Breast epithelium (tissue), 4 donors: ENCODE data around the gene EHD3. TPM values are rescaled to one million over a fixed set of nuclear protein-coding genes. Genes with fewer than 3 reads are reported as not detected.

ENCODE experiments used
- DNase-seq, 2 donors: peaks; one replicate each; pipeline ENCODE4 v3.0.0-alpha.2; 2019; ENCODE audit warnings: low spot score in 2 of 2
- H3K27ac ChIP-seq, 2 donors: fragments of 200-600 bp; sonication (generic) in 1 of 2; one replicate each; pipeline ENCODE4 v1.5.1; 2016 to 2019; ENCODE audit warnings: mild to moderate bottlenecking in 1 of 2
- H3K27me3 ChIP-seq, 2 donors: fragments of 200-600 bp; sonication (generic) in 1 of 2; one replicate each; pipeline versions ENCODE4 v1.5.1 to v1.6.0; 2017 to 2019; ENCODE audit warnings: control low read depth in 1 of 2, mild to moderate bottlenecking in 1 of 2
- H3K36me3 ChIP-seq: fragments of 200-600 bp; one replicate; pipeline ENCODE4 v1.5.1; 2019
- H3K4me1 ChIP-seq, 2 donors: fragments of 200-600 bp; sonication (generic); one replicate each; pipeline ENCODE4 v1.5.1; 2016 to 2019; ENCODE audit warnings: control low read depth in 1 of 2
- H3K4me3 ChIP-seq, 3 donors: fragments of 200-600 bp; sonication (generic); 1 replicate in 2 of 3; 2 replicates in 1 of 3; pipeline ENCODE4 v1.5.1; 2016 to 2019; ENCODE audit warnings: mild to moderate bottlenecking in 3 of 3, moderate library complexity in 2 of 3
- H3K9me3 ChIP-seq, 2 donors: fragments of 200-600 bp; sonication (generic) in 1 of 2; one replicate each; pipeline ENCODE4 v1.5.1; 2016 to 2019; ENCODE audit warnings: control low read depth in 1 of 2
- POLR2A ChIP-seq: fragments of 450-650 bp; IDR thresholded peaks from one replicate; pipeline ENCODE4 v1.6.1; 2016; ENCODE audit warnings: antibody characterized with exemption, mild to moderate bottlenecking, moderate library complexity
- POLR2AphosphoS5 ChIP-seq, 3 donors: sonication (generic); formaldehyde crosslinking; IDR thresholded peaks; one replicate each; pipeline ENCODE4 v1.6.1; 2017; ENCODE audit warnings: antibody characterized with exemption in 3 of 3
- intact Hi-C: fragments of 100-400 bp; cut with DNase I; formaldehyde crosslinking; loops from one replicate; pipeline ENCODE4 v1.15.1; 2023; ENCODE audit warnings: low total_unique reads
- total RNA-seq, 3 donors: library from RNA; depleted of rRNA; stranded (reverse); fragments of >200 nt; gene quantifications; one replicate each; pipeline ENCODE4 v1.1.0, GENCODE V29; 2016
- TF ChIP-seq, protein P1 (sequence below), 3 donors: fragments of 450-650 bp; IDR thresholded peaks; one replicate each; pipeline ENCODE4 v1.5.1; 2016 to 2017; ENCODE audit warnings: antibody characterized with exemption in 3 of 3, mild to moderate bottlenecking in 3 of 3, moderate library complexity in 3 of 3

Gene EHD3
- total RNA-seq, 3 donors from 2014 or later = 2.7 to 10.1 (median 9.2) TPM

DNA sequence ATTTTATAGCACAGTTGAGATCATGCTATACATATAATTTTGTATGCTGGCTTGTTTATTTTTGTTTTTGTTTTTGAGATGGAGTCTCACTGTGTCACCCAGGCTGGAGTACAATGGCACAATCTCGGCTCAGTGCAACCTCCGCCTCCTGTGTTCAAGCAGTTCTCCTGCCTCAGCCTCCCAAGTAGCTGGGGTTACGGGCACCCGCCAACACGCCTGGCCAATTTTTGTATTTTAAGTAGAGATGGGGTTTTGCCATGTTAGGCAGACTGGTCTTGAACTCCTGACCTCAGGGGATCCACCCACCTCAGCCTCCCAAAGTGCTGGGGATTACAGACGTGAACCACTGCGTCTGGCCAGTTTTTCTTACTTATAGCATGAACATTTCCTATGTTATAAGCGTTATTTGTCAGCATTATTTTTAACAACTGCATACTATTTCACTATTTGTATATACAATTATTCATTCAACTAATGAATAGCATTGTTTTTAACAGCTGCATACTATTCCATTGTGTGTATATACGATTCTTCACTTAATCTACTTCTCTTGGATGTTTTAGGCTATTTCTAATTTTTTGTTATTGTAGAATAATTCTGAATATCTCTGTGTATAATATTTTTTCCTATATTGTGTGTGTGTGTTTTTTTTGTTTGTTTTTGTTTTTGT lies 3.5 kb downstream of the EHD3 start:
- no peaks in the 10 kb centered on the region for H3K27me3 ChIP-seq
- DNase-seq = no peak
- H3K4me1 ChIP-seq = peaks cover 0 to 5% of the 10 kb centered on the region in 2 donors
- H3K36me3 ChIP-seq = no peaks in the 10 kb centered on the region
- TF ChIP-seq POLR2A (no peak), POLR2AphosphoS5 (IDR thresholded peaks at IDR 0.05) (no peak)
- TF ChIP-seq, protein P1, sequence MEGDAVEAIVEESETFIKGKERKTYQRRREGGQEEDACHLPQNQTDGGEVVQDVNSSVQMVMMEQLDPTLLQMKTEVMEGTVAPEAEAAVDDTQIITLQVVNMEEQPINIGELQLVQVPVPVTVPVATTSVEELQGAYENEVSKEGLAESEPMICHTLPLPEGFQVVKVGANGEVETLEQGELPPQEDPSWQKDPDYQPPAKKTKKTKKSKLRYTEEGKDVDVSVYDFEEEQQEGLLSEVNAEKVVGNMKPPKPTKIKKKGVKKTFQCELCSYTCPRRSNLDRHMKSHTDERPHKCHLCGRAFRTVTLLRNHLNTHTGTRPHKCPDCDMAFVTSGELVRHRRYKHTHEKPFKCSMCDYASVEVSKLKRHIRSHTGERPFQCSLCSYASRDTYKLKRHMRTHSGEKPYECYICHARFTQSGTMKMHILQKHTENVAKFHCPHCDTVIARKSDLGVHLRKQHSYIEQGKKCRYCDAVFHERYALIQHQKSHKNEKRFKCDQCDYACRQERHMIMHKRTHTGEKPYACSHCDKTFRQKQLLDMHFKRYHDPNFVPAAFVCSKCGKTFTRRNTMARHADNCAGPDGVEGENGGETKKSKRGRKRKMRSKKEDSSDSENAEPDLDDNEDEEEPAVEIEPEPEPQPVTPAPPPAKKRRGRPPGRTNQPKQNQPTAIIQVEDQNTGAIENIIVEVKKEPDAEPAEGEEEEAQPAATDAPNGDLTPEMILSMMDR (IDR thresholded peaks at IDR 0.05) = no peak
- no peaks in the 10 kb centered on the region for H3K9me3 ChIP-seq
- intact Hi-C loops = no loop called here
- H3K27ac ChIP-seq = peak overlapping the region in 1 of 2 donors; percentile 8
- no peak overlapping the region for H3K4me3 ChIP-seq

DNA sequence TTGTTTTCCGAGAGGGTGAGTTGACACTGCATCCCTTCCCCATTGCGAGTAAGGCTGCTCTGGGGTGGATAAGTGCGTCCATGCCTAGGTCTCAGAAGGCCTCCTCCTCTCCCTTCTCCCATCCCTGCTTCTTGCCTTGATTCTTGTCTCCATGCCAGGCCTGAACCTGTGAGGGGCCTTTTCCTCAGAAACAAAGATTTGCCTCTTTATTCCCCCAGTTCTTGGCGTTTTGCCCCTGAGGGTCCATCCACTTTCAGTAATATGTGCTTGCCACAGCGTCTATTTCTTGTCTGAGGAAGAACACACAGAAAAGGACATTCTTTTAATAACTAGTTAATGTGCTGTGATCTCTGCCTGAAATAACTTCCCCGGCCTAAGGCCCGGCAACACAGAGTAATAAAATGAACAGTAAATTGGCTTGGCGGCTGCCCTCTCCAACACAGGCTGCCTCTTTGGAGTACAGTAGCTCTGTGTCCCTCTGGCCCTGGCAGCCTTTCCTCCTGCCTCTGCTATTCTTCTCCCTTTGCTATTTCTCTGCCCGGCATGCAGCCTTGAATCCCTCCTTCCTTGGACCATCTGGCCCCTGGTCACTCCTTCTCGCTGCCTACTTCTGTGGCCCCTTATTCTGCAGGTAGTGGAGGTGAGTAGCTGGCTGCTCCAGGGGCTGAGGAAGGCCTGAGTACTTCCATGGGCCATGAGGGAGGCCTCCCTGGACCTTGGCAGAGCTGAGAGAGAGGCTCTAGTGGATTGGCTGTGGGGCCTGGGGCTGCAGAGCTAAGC lies 4.4 kb downstream of the EHD3 start:
- Histone ChIP-seq H3K27ac (peak overlapping the region; percentile 82 to 92), H3K9me3 (no peaks in the 10 kb centered on the region), H3K4me3 (no peak overlapping the region), H3K27me3 (no peaks in the 10 kb centered on the region), H3K4me1 (peaks cover 0 to 5% of the 10 kb centered on the region in 2 donors), H3K36me3 (no peaks in the 10 kb centered on the region)
- TF ChIP-seq POLR2AphosphoS5 (IDR thresholded peaks at IDR 0.05) = no peak
- TF ChIP-seq, protein P1 (IDR thresholded peaks at IDR 0.05) = no peak
- TF ChIP-seq POLR2A = no peak
- intact Hi-C loops = no loop called here
- no peak for DNase-seq

DNA sequence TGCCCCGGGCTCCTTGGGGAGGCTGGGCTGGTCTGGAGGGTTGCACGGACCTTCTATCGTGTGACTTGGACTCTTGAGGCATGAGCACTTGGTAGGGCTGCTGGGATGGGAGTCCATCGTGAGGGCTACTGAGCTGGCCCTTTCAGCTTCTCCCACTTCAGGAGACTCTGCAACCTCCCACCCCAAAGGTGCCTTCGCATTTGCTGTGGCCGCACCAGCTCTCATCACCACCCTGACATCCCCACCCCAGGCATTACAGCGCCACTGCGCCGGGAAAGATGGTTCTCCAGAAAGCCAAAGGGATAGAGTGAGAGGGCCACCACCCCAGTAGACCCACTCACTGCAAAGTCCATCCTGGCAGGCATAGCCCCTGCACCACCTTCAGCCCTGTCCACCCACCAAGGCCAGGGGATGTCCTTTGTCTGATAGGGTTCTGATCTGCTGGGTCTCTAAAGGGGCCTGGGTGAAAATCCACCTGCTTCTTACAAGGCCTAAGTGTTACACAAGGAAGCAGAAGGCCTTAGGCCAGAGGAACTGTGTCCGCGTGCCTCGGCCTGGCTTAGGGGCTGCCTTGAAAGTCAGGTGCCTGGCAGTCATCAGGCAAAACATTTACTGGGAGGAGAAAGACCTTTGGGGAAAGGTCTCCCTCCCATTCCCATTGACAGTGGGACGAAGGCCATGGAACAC lies 5.1 kb downstream of the EHD3 start:
- Histone ChIP-seq H3K9me3 (no peaks in the 10 kb centered on the region), H3K27ac (peak overlapping the region; percentile 82 to 92), H3K4me3 (no peak overlapping the region), H3K27me3 (no peaks in the 10 kb centered on the region), H3K36me3 (no peaks in the 10 kb centered on the region), H3K4me1 (peaks cover 0 to 5% of the 10 kb centered on the region in 2 donors)
- intact Hi-C loops = no loop called here
- TF ChIP-seq, protein P1 (IDR thresholded peaks at IDR 0.05) = no peak
- TF ChIP-seq POLR2AphosphoS5 (IDR thresholded peaks at IDR 0.05) (no peak), POLR2A (no peak)
- no peak for DNase-seq

DNA sequence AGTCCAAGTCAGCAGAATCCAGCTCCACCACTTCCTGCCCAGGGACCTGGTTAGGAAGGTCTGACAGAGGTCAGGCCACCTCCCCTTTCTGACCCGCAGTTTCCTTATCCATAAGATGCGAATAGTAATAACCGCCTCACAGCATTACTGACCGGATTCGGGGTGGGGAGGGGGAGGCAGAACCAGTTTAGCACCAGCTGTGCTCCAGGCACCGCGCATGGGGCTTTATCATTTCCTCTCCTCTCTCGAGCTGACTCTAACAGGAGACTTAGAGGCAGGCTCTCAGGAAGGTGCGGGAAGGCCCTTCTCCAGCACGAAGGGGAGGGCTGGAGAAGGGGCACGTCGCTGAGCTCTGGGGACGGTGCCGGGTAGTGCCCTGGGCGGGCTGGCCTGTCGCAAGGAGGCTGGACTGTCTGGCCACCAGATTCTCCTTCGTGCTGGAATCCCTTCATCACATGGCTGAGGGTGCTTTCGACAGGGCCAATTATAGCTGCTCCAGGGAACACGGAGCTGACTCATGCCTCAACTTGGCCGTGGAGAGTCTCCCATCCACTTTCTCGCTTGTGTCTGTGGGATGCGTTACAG lies 5.7 kb downstream of the EHD3 start:
- intact Hi-C loops = no loop called here
- TF ChIP-seq POLR2A = no peak
- no peak for TF ChIP-seq POLR2AphosphoS5 (IDR thresholded peaks at IDR 0.05)
- TF ChIP-seq, protein P1 (IDR thresholded peaks at IDR 0.05) = no peak
- H3K36me3 ChIP-seq = no peaks in the 10 kb centered on the region
- H3K4me1 ChIP-seq = peaks cover 0 to 5% of the 10 kb centered on the region in 2 donors
- DNase-seq = peak in 1 of 2 donors; percentile 43
- H3K4me3 ChIP-seq = peak overlapping the region in 1 of 3 donors; percentile 37
- no peaks in the 10 kb centered on the region for H3K9me3 ChIP-seq
- H3K27ac ChIP-seq = peak overlapping the region; percentile 82 to 92
- H3K27me3 ChIP-seq = no peaks in the 10 kb centered on the region
